BJ (cell line): ENCODE data around the gene C10orf90. TPM values are rescaled to one million over a fixed set of nuclear protein-coding genes. Genes with fewer than 3 reads are reported as not detected.

Experiments used
- CTCF ChIA-PET: fragments of 350-600 bp; formaldehyde crosslinking; extraction: SDS; loops from one replicate; lab custom pipeline; 2021; ENCODE audit warnings: antibody characterized with exemption, inconsistent platforms; lab: Yijun Ruan, JAX
- POLR2A ChIA-PET: fragments of 300-600 bp; sonication (Branson Sonifier 250); formaldehyde crosslinking; extraction: SDS; loops from one replicate; lab custom pipeline; 2021; ENCODE audit warnings: antibody characterized with exemption; lab: Charles Lee
- DNase-seq: peaks from one replicate; pipeline ENCODE4 v3.0.0-alpha.2; 2011; ENCODE audit warnings: low read depth
- H3K27me3 ChIP-seq: 2 replicates; pipeline ENCODE4 v1.6.0; 2011; ENCODE audit warnings: low read length; ENCODE audit not compliant: control insufficient read depth, insufficient read depth
- H3K36me3 ChIP-seq: 2 replicates; pipeline ENCODE4 v1.5.1; 2011; ENCODE audit warnings: low read length; ENCODE audit not compliant: control insufficient read depth, insufficient read depth
- H3K4me3 ChIP-seq: 2 replicates; pipeline ENCODE4 v1.5.1; 2011; ENCODE audit warnings: low read depth, mild to moderate bottlenecking, control low read depth, low read length
- CTCF ChIP-seq: IDR thresholded peaks from 2 replicates; pipeline ENCODE4 v1.5.1; 2011; ENCODE audit warnings: low read depth, mild to moderate bottlenecking, control low read depth, inconsistent platforms, low read length, moderate library complexity; ENCODE audit not compliant: insufficient read depth
- polyA plus RNA-seq: library from polyadenylated mRNA; depleted of rRNA; stranded (reverse); fragments of >200 nt; gene quantifications from 2 replicates; pipeline ENCODE4 v1.2.3, GENCODE V29; 2011

C10orf90 gene
- polyA plus RNA-seq, 1 experiment, result not detected

- DNase-seq, result no peak
- POLR2A ChIA-PET, result no interaction called here
- no peak overlapping the region for H3K4me3 ChIP-seq
- no peaks in the 10 kb centered on the region for H3K36me3 ChIP-seq
- TF ChIP-seq CTCF, result no peak
- H3K27me3 ChIP-seq, result peaks cover 1% of the 10 kb centered on the region; the same call in 1 of the 2 replicates
- CTCF ChIA-PET, result no interaction called here
These were observed 70.4 kb downstream of the C10orf90 start for GRCh38 chr10:126599949-126600682.

GRCh38 chr10:126598009-126598408 lies 72.5 kb downstream of the C10orf90 start:
- POLR2A ChIA-PET, result no interaction called here
- peaks cover 1% of the 10 kb centered on the region; the same call in 1 of the 2 replicates for H3K27me3 ChIP-seq
- no peak overlapping the region for H3K4me3 ChIP-seq
- CTCF ChIA-PET, result interaction anchor here (0.6 to 2.2 kb wide), 7 partner anchors 8 to 664 kb away, joined by 3 to 9 read pairs (median 3); no protein-coding TSS in a partner anchor
- no peak for DNase-seq
- TF ChIP-seq CTCF, result peak; percentile 66
- H3K36me3 ChIP-seq, result no peaks in the 10 kb centered on the region

- DNase-seq, result no peak
These were observed 73.3 kb downstream of the C10orf90 start for GRCh38 chr10:126597211-126597610.

GRCh38 chr10:126596472-126597016 lies 73.9 kb downstream of the C10orf90 start:
- no peak for TF ChIP-seq CTCF
- no peaks in the 10 kb centered on the region for H3K36me3 ChIP-seq
- POLR2A ChIA-PET, result no interaction called here
- no peak for DNase-seq
- peaks cover 1% of the 10 kb centered on the region; the same call in 1 of the 2 replicates for H3K27me3 ChIP-seq
- H3K4me3 ChIP-seq, result no peak overlapping the region
- CTCF ChIA-PET, result interaction anchor here (0.6 to 1.4 kb wide), 3 partner anchors 9 to 662 kb away, joined by 3 to 5 read pairs (median 3); no protein-coding TSS in a partner anchor

More at GRCh38 chr10:126597211-126597610, 73.3 kb downstream of the C10orf90 start:
- Histone ChIP-seq H3K36me3 (no peaks in the 10 kb centered on the region), H3K27me3 (peaks cover 1% of the 10 kb centered on the region; the same call in 1 of the 2 replicates), H3K4me3 (no peak overlapping the region)
- POLR2A ChIA-PET, result no interaction called here
- CTCF ChIA-PET, result interaction anchor here (1.0 to 2.2 kb wide), 3 partner anchors 9 to 663 kb away, joined by 3 to 9 read pairs (median 5); no protein-coding TSS in a partner anchor
- TF ChIP-seq CTCF, result no peak

- Histone ChIP-seq H3K4me3 (no peak overlapping the region), H3K36me3 (no peaks in the 10 kb centered on the region), H3K27me3 (no peaks in the 10 kb centered on the region)
- no peak for DNase-seq
- no peak for TF ChIP-seq CTCF
- CTCF ChIA-PET, result no interaction called here
- POLR2A ChIA-PET, result no interaction called here
These were observed 75.3 kb downstream of the C10orf90 start for GRCh38 chr10:126595160-126595559.
